ENCODE data around the gene GUCA2A.

The GUCA2A gene

DNA sequence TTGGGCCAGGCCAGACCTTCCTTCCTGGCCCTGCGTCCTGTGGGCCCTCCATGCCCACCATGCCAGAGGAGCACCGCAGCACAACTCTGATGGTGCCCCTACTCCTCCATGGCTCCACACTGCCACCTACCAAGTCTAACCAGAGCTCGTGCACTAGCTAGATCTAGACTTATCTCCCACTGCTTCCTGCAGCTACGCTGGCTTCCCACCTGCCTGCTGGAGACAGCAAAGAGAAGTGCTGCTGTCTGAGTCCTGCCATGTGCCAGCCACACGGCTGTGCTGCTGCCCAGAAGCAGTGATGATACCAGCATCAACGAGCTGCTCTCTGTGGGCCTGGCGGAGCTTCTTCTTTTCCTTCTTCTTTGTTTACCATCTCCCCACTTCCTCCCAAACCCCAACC lies 6.9 kb downstream of the GUCA2A start:
- in situ Hi-C loops (cut with MboI; ENCODE audit: low sequenced_read_pairs) = loop anchor here (25.0 kb wide), 1 partner anchor 580 kb away; the partner anchor contains the start of gene CLDN19

DNA sequence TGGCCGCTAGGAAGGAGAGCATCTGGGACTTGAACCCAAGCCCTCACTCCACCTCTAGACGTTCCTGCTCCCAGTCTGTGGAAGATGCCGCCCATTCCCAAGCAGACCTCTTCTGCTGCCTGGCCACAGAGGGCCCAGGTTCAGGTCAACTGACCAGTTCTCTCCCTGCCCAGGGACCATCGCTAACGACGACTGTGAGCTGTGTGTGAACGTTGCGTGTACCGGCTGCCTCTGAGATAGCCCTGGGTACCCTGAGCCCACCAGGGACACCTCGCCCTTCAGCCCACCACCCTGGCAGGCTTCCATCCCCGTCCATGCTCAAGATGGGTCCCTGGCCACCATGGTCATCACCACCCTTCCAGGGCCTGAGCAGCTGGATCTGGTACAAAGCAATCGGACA lies 9.2 kb downstream of the GUCA2A start:
- in situ Hi-C loops (cut with MboI; ENCODE audit: low sequenced_read_pairs) = loop anchor here (25.0 kb wide), 1 partner anchor 582 kb away; the partner anchor contains the start of gene CLDN19

DNA sequence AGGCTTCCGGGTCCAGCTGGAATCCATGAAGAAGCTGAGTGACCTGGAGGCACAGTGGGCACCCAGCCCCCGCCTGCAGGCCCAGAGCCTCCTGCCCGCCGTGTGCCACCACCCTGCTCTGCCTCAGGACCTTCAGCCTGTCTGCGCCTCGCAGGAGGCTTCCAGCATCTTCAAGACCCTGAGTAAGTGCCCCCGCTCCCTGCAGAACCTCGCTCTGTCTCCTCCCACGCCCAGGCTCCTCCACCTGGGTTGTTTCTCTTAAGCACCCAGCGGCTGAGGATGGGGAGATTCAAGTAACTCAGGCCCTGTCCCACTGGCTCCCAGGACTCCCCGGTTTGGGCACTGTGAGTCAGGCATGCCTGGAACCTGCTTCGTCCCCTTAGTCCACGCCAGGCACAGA lies 9.9 kb downstream of the GUCA2A start:
- in situ Hi-C loops (cut with MboI; ENCODE audit: low sequenced_read_pairs) = loop anchor here (25.0 kb wide), 1 partner anchor 583 kb away; the partner anchor contains the start of gene CLDN19

DNA sequence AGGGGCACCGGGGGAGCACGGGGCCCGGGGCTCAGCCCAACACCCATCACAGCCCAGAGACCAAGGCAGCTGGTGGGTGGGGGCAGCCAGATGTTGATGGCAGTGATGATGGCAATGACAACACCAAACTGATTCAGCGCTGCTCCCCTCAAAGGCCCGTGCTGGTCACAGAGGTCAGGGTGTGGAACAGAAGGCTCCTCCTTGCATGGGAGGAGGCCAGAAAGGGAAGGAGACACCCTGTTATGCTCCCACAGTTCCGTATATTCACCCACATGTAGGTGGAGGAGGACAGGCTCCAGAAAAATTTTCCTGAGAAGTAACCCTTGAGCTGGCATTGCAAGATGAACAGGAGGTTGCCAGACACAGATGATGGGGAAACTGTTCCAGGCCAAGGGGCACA lies 10.9 kb downstream of the GUCA2A start:
- in situ Hi-C loops (cut with MboI; ENCODE audit: low sequenced_read_pairs) = loop anchor here (25.0 kb wide), 1 partner anchor 584 kb away; the partner anchor contains the start of gene CLDN19

DNA sequence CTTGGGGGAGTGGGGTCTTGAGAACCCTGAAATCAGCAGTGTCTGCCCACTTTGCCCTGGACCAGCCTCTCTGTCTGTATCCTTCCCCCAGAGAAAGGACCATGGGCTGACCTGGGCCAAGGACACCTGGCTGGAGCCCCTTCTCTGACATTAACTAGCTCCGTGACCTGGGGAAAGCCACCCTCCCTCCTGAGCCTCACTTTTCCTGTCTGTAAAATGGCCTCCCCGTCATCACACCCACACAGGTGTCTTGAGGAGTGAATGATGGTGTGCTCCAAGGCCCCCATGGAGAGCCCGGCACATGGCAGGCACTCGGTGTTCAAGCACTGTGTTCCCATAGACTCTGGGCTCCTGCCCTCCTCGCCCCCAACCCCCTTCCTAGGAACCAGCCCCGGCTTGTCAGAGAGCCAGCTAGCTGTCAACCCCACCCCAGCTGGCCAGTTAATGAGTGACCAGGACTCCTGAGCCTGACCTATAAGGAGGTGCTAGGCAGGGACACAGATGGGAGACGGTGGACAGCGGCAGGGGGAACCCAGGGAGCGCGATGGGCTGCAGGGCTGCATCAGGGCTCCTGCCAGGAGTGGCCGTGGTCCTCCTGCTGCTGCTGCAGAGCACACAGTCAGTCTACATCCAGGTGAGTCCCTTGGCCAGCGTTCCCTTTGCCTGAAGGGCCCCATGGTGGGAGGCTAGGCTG lies 11.5 kb downstream of the GUCA2A start, which contains the start of gene GUCA2B:
TSS of gene GUCA2B (plus strand) at position 504 of the 694 bp plus-strand sequence. CDS start at position 545, 41 bp downstream.
- in situ Hi-C loops (cut with MboI; ENCODE audit: low sequenced_read_pairs) = loop anchor here (25.0 kb wide), 1 partner anchor 584 kb away; the partner anchor contains the start of gene CLDN19

DNA sequence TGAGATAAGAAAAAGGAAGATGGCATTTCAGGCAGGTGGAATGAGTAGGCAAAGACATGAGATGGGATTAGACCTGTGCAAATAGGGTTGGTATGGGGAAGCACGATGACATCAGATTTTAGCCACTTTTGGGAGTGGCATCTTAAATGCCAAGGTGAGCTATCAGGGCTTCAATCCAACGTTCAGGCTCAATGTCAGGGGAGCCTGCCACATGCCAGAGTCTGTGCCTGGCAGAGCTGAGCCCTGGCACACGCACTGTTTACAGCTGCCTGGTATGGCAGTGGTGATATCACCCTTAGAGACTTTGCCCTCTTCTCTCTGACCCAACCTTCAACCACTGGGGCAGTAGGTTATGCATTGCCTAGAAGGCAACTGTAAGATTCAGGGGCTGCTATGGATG lies 12.4 kb downstream of the GUCA2A start:
- in situ Hi-C loops (cut with MboI; ENCODE audit: low sequenced_read_pairs) = loop anchor here (25.0 kb wide), 1 partner anchor 585 kb away; the partner anchor contains the start of gene CLDN19

DNA sequence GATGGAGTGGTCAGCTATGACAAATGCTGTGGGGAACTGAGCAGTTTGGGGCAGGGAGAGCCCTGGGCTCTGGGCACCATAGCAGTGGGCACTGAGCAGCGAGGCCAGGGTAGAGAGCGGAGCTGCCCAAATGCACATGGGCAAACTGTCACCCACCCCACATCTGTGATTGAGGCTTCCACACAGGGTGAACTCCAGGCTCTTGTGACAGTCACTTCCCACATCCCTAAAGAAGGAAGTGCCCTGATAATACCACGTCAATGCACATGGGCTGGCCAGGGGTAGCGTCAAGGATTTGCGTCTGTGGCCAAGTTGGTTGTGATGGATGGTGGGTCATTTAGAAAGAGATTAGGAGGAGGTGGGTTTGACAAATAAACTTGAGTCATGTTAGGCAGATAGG lies 13.9 kb downstream of the GUCA2A start:
- in situ Hi-C loops (cut with MboI; ENCODE audit: low sequenced_read_pairs) = loop anchor here (25.0 kb wide), 1 partner anchor 587 kb away; the partner anchor contains the start of gene CLDN19

DNA sequence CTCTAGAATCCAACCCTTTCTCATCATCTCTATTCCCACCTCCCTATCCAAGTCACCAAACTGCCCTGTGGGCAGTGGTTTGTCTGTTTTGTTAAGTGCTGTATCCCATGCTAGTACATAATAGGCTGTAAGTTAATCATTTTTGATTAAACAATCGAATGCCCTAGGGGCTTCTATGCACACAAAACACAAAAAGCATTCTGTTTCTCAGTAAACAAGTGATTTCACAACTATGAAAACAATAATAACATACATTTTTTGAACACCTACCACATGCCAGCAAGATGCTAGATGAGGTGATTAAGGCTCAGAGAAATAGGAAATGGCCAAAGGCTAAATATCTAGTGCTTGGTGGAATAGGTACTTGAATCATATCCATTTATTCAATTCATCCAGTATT lies 16.4 kb downstream of the GUCA2A start:
- in situ Hi-C loops (cut with MboI; ENCODE audit: low sequenced_read_pairs) = no loop called here

DNA sequence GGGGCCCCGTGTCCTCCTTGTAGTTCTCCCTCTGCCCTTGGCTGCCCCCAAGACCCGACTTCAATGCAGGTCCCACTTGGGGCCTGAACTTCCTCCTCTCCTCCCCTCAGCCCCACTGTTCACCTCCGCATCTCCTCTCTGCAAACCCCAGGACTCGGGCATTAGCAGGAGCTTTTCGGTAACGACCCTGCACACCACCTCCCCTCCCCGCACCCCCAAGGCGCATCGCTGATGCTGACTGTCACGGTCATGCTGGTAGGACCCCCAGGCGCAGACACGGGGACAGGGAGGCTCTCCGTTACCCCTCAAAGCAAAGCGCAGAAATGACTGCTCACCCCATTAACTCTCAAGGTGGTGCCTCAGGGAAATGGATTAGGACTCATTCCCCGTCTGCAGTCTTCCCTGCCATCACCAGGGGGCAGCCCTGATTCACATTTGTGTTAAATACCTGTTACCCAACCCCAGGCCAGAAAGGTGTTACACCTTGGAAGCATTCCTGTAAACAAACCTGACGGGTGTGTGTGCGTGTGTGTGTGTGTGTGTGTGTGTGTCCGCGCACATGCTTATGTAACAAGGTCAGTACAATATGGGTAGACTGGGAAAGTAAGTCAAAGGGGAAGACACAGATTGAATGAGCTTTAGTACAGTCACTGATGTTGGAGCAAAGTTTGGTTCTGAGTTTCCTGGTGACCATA lies 17.8 kb downstream of the GUCA2A start:
- in situ Hi-C loops (cut with MboI; ENCODE audit: low sequenced_read_pairs) = no loop called here

DNA sequence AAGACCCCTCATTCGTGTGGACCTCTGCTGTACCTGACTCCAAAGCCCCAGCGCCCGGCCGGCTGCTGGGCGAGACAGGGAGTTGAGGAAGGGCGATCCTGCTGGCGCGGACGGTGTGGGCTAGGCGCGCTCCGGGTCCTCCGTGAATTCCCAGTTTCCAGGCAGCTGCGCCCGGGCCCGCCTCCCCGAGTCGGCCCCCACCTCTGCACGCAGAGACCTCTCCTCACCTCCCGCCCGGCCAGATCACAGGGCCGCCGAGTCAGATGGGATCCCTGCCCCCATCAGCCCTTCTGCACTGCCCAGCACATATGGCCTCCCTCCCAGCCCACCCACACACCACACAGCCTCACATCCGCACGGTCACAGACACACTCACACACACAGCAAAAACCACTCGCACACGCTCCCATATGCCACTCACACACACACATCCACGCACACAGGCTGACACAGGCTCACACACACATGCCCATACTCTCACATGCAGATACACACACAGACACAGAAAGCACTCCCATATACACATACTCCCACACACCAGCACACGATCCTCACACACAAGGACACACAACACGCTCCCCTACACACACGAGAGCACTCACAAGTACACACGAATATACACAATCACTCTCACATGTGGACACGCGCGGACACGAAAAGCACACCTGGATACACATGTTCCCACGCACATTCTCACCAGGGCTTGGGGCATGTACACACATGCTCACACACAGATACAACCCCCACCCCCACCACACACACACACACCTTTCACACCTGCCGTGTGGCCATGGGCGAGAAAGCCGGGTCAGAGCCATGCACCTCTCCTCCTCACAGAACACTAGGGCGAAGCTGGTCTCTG lies 18.6 kb downstream of the GUCA2A start:
- in situ Hi-C loops (cut with MboI; ENCODE audit: low sequenced_read_pairs) = no loop called here

DNA sequence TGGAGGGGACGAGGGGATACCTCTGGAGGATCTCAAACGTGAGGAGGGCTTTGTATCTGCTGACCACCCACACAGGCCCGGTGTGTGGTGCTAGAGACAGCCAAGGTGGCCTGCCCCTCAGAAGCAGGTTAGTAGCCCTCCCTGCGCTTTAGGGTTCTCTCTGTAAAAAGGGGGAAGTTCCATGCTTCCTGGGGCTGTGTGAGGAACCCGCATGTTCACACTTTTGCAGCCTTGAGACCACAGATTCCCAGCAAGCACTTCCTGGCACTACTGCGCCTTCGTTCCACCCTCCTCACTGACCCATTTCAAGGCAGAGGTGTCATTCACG lies 19.2 kb downstream of the GUCA2A start:
- in situ Hi-C loops (cut with MboI; ENCODE audit: low sequenced_read_pairs) = no loop called here

DNA sequence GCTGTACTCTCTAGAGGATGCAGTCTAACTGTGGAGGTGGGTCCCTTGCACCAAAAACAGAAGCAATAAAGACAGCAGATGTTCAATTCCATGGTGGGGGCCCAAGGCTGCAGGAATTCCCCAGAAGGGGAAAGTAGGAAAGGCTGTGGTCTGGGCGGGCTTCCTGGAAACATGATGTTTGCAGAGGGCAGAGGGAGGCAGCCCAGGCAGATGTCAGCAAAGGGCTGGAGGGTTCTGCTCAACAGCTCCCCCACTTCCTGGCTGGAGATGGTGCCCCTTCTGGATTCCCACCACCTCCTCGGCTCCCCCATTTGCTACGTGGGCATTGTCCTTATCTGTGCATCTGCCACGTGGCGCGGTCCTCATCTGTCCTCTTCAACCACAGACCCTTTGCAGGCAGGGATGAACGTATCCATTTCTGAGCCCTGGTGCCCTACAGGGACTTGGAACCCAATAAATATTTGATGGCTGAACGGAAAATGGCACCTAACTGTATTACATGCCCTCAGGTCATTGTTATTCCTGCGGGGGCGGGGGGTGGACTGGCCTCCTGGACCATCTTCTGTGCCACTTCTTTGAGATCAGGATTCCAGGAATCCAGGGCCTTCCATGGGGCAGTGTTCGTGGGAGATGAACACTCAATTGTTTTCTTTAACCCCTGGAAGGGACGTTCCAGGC lies 19.7 kb downstream of the GUCA2A start:
- in situ Hi-C loops (cut with MboI; ENCODE audit: low sequenced_read_pairs) = no loop called here

DNA sequence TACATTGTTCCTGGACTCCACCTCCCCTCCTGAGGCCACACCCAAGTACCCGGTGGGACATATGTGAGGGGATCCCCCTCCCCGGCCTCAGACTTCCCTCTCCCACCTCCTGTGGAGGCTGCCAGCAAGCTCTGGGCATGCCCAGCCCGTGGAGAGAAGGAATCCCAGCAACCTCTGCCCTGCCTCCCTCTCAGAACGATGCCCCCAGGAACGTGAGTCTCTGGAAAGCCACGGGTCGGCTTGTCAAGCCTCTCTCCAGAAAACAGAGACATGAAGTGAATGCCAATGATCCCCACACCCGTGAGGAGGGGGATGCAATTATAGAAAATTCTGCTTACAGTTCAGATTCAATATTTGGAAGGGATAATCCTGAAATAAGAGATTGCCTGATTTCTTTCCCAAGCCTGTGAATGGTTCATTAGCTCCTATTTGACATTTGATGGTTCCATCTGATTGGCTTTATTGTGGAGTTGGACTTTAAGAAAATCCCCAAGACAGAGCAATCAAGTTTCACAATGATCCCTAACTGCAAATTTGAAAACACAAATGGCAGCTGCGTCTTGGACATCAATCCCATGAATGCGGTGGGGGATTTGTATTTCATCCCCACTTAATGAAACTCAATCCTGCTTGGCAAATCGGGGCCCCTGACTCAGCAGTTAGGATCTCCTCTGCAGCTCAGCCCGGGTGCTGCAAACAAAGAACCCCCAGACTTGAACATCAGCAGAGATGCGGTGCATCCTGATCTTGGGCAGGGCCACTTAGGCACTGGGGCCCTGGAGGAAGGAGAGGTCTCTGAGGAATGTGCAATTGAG lies 20.4 kb downstream of the GUCA2A start:
- in situ Hi-C loops (cut with MboI; ENCODE audit: low sequenced_read_pairs) = no loop called here

DNA sequence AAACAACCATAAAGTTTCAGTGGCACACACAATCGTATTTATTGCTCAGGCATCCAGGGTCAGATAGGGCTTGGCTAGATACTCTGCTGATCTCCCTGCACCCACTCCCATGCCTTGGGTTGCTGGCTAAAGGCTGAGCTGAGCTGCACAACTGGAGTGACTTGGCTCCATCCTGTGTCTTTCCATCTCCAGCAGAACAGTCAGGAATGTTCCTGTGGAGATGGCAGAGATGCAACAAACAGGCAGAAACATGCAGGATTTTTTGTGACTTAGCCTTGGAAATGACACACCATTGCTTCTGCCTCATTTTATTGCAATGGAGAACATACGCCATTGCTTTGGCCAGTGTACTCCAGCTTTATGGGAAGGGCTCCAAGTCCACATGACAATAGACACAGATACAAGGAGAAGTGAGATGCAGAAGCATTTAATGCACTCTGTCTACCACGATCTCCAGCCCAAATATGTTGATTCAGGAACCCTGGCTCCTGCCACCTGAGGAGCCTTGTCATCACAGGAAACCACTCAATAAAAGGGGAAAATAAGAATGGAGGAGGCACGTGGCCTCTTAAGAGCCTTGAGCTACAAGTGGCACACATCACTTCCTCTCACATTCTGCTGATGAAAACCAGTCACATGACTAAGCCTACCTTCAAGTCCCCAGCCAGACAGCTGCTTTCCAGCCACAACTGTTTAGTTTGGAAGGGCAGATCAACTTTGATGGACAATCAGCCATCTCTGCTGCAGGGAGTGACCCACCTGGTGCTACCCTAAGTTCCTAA lies 21.5 kb downstream of the GUCA2A start:
- in situ Hi-C loops (cut with MboI; ENCODE audit: low sequenced_read_pairs) = no loop called here

DNA sequence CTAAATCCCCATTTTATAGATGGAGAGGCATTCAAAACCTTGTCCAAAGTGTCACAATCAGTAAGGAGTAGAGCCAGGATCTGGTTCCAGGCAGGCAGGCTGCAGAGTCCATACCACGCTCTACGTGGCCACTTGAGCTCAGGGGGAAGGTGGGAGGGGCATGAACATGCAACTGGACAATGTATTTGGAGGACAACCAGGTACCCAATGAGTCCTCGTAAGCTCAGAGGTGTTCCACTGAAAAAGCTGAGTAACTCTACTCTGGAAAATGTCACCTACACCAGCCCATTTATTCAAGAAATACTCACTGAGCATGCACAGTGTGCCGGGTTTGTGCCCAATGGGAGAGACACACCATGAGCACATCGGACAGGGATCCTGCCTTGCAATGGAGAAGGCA lies 22.6 kb downstream of the GUCA2A start:
- in situ Hi-C loops (cut with MboI; ENCODE audit: low sequenced_read_pairs) = no loop called here

DNA sequence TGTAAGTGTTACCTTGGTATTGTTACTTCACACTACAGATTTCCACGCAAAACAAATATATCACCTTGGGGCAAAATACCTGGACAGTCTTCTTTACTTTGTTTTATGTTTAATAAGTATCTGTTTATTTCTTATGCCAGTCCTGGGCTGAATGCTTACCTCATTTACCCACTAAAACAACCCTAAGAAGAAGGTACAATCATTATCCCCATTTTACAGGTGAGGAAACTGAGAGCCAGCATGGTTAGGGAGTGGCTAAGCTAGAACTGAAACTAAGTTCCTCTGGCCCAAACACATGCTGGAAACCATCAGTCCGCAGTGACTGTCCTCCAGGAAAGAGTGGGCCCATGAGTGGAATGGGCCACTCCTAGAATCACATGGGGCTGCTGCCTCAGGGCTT lies 24.4 kb downstream of the GUCA2A start:
- in situ Hi-C loops (cut with MboI; ENCODE audit: low sequenced_read_pairs) = no loop called here

DNA sequence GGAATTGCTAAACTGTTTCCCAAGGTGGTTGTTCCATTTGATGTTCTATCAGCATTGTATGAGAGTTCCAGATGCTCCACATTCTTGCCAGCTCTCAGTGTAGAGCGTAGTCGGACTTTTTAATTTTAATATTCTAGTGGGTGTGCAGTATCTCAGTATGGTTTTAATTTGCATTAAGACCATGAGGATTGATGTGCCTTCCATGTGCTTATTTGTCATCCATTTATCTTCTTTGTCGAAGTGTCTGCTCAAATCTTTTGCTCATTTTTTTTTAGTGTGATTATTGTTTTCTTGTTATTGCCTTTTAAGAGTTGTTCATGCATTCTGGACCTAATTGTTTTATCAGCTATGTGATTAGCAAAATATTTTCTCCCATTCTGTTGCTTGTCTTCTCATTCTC lies 25.1 kb downstream of the GUCA2A start:
- in situ Hi-C loops (cut with MboI; ENCODE audit: low sequenced_read_pairs) = no loop called here

DNA sequence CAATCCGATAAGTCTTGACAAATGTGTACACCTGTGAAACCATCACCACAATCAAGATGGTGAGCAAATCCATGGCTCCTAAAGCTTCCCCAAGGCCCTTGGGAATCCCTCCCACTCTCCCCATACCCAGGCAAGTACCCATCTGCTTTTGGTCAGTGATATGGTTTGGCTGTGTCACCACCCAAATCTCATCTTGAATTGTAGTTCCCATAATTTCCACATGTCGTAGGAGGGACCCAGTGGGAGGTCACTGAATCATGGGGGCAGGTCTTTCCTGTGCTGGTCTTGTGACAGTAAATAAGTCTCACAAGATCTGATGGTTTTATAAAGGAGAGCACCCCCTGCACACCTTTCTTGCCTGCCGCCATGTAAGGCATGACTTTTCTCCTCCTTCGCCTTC lies 26.0 kb downstream of the GUCA2A start:
- in situ Hi-C loops (cut with MboI; ENCODE audit: low sequenced_read_pairs) = no loop called here

DNA sequence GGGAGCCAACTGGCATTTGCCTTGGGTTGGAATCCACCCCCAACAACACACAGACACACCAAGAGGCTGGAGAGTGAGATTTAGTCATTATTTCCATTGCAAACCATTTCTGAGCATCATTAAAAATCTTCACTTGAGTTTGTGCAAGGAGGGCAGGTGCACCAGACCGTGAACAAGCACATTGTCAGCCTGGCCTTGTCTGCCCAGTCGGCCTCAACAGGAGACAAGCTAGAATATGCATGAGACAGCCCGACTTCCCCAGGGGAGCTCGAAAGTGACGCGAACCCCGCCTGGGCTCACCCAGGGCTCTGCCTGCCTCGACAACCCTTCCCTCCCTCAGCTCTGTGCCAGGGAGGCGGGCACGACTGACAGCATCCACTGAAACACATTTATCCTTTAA lies 26.8 kb downstream of the GUCA2A start:
- in situ Hi-C loops (cut with MboI; ENCODE audit: low sequenced_read_pairs) = no loop called here
